Dermis blood vessel endothelial cell (primary cell): Measurements from ENCODE around the gene SLC30A4. TPM values are rescaled to one million over a fixed set of nuclear protein-coding genes. Genes with fewer than 3 reads are reported as not detected.
"Not testable (repeated sequence)": the region's sequence is repeated elsewhere in the genome, so short reads cannot be mapped to it uniquely, and the experiment has no call there.

Source experiments
- DNase-seq: peaks from one replicate; pipeline ENCODE4 v3.0.0; 2010
- total RNA-seq: library from RNA; depleted of rRNA; stranded (reverse); fragments of >200 nt; gene quantifications from 2 replicates; pipeline ENCODE4 v1.2.3, GENCODE V29; 2014

SLC30A4 gene
- total RNA-seq, result 7.1 and 8.8 TPM in 2 replicates

- peak; percentile 72 for DNase-seq
Measured at GRCh38 chr15:45522328-45523165, at the start of gene SLC30A4. SLC30A4 (minus strand) TSS chr15:45522755; CDS start chr15:45522354, 401 bp downstream.

- no peak for DNase-seq
Measured at GRCh38 chr15:45555934-45556608, 33.5 kb upstream of the SLC30A4 start.

GRCh38 chr15:45551676-45552075 lies 29.1 kb upstream of the SLC30A4 start:
- DNase-seq, result no peak

- DNase-seq, result no peak
Measured at GRCh38 chr15:45550436-45550835, 27.9 kb upstream of the SLC30A4 start.

- DNase-seq, result no peak
Measured at GRCh38 chr15:45549541-45550220, 27.1 kb upstream of the SLC30A4 start.

- DNase-seq, result no peak
Measured at GRCh38 chr15:45548753-45549520, 26.4 kb upstream of the SLC30A4 start.

GRCh38 chr15:45546789-45547188 lies 24.2 kb upstream of the SLC30A4 start:
- no peak for DNase-seq

- DNase-seq, result no peak
Measured at GRCh38 chr15:45544266-45545023, 21.9 kb upstream of the SLC30A4 start.

- DNase-seq, result no peak
Measured at GRCh38 chr15:45543051-45543450, 20.5 kb upstream of the SLC30A4 start.

- no peak for DNase-seq
Measured at GRCh38 chr15:45540531-45540930, 18.0 kb upstream of the SLC30A4 start.

GRCh38 chr15:45539680-45540079 lies 17.1 kb upstream of the SLC30A4 start:
- no peak for DNase-seq

- DNase-seq, result no peak
Measured at GRCh38 chr15:45536934-45537333, 14.4 kb upstream of the SLC30A4 start.

GRCh38 chr15:45535486-45536042 lies 13.0 kb upstream of the SLC30A4 start:
- DNase-seq, result no peak

- DNase-seq, result no peak
Measured at GRCh38 chr15:45534821-45535220, 12.3 kb upstream of the SLC30A4 start.

GRCh38 chr15:45532892-45533291 lies 10.3 kb upstream of the SLC30A4 start:
- DNase-seq, result not testable (repeated sequence)

- DNase-seq, result no peak
Measured at GRCh38 chr15:45529613-45530012, 7.1 kb upstream of the SLC30A4 start.

GRCh38 chr15:45527086-45527485 lies 4.5 kb upstream of the SLC30A4 start:
- DNase-seq, result no peak

- peak; percentile 49 for DNase-seq
Measured at GRCh38 chr15:45523166-45523460, 558 bp upstream of the SLC30A4 start.

GRCh38 chr15:45521596-45522327 lies 793 bp downstream of the SLC30A4 start:
- DNase-seq, result peak; percentile 21

- no peak for DNase-seq
Measured at GRCh38 chr15:45510758-45511280, 11.7 kb downstream of the SLC30A4 start.

GRCh38 chr15:45507143-45507542 lies 15.4 kb downstream of the SLC30A4 start:
- not testable (repeated sequence) for DNase-seq
